ENCODE data around the gene ZNF22. TPM values are rescaled to one million over a fixed set of nuclear protein-coding genes. Genes with fewer than 3 reads are reported as not detected.
"Not testable (repeated sequence)": the region's sequence is repeated elsewhere in the genome, so short reads cannot be mapped to it uniquely, and the experiment has no call there.

The ZNF22 gene
- total RNA-seq, 1 donor from 2014 or later = 33.7 TPM

DNA sequence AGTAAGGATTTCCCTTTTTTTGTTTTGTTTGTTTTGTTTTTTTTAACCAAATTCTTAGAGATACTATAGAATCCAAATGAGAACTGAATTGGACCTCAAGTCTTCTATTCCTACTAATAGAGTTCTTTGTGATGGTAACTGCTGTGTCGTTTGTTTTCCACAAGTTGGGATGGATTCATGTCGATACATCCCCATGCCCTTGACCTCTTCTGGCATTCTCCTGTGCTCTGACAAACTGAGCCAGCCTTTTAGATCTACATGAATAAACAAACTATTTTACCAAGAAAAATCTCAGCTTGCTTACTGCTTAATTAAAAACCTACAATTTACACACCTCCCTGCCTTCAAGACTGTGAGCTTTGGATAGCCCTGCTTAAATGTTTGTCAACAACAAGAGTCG, 3.9 kb downstream of the ZNF22 start:
- intact Hi-C loops (cut with micrococcal nuclease) = loop anchor here (10.0 kb wide), 4 partner anchors 460 to 1020 kb away; partner anchors contain the start of gene ZFAND4

DNA sequence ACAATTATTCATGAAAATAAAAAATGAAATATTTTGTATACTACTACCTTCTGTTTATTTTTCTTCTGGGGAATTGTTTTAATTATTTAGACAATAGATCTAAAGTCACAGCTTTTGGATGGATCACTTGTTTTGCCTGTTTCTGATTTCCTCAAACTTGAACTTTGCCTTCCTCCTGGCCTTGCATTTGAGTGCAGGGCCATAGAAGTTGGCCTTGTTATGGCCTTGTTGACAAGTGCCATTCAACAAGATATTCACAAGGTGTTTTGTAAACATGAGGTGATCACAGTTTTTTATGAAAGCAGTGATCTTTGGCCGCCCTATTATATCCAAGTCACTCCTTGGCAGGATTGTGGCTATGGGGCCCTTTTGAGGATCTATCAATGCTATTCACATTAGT, 4.6 kb downstream of the ZNF22 start:
- intact Hi-C loops (cut with micrococcal nuclease) = loop anchor here (10.0 kb wide), 4 partner anchors 460 to 1020 kb away; partner anchors contain the start of gene ZFAND4

DNA sequence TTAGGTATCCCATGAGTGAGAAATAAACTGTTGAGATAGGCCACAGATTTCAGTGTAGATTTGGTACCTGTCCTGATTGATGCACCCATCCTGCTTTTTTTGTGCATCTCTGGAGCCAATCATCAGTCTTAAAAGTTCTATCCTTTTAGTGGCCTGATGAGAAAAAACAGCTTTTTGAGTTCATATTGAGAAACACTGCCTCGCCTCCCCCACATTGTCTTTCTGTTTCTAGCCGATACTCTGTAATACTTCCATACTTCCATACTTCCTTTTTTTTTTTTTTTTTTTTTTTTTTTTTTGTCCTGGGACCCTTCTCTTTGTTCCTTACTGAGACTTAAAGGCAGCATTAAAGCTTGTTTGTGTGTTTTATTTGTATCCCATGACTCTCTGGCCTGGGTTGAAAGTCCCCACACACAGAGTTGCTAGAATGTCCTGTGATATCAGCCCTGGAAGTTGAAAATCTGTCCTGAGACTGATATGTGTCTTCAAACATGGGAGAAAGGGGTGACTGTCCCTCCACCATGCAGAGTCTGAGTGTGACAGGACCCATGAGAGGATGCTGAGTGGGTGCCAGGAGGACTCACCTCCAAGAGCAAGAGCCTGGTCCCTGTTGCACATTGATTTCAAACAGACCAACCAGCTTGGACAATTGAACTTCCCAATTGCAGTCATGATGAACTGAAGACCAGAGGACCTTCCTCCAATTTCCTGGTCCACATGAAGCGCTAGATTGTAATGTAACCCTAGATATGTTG, 5.7 kb downstream of the ZNF22 start:
- intact Hi-C loops (cut with micrococcal nuclease) = loop anchor here (10.0 kb wide), 4 partner anchors 458 to 1018 kb away; partner anchors contain the start of gene ZFAND4

DNA sequence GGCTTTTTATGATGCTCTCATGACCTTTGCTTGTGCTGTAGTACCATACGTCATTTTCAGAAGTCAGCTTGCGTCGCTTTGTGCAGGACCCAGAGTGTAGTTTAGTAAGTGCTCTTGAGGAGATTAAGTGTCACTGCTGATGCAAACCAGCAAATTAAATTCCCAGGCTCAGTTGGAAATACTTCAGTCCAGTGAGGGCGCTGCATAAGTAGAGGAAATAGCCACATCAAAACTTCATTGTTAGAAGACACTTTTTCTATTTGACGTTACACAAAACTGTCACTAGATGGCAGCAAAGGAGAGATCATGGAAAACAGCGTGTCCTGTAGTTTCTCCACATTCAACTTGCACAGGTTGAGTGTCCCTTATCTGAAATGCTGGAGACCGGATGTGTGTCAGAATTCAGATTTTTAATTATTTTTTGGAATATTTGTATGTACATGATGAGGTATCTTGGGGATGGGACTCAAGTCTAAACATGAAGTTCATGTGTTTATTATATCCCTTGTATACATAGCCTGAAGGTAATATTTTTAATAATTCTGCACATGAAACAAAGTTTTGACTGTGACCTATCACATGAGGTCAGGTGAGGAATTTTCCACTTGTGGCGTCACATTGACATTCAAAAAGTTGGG, 7.9 kb downstream of the ZNF22 start:
- intact Hi-C loops (cut with micrococcal nuclease) = loop anchor here (2.0 to 10.0 kb wide), 7 partner anchors 76 to 1016 kb away; partner anchors contain the start of gene ZFAND4

DNA sequence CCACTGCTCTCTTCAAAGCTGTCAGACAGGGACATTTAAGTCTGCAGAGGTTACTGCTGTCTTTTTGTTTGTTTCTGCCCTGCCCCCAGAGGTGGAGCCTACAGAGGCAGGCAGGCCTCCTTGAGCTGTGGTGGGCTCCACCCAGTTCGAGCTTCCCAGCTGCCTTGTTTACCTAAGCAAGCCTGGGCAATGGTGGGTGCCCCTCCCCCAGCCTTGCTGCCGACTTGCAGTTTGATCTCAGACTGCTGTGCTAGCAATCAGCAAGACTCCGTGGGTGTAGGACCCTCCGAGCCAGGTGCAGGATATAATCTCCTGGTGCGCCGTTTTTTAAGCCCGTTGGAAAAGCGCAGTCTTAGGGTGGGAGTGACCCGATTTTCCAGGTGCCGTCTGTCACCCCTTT, 13.8 kb downstream of the ZNF22 start:
- intact Hi-C loops (cut with micrococcal nuclease) = not testable (repeated sequence)

DNA sequence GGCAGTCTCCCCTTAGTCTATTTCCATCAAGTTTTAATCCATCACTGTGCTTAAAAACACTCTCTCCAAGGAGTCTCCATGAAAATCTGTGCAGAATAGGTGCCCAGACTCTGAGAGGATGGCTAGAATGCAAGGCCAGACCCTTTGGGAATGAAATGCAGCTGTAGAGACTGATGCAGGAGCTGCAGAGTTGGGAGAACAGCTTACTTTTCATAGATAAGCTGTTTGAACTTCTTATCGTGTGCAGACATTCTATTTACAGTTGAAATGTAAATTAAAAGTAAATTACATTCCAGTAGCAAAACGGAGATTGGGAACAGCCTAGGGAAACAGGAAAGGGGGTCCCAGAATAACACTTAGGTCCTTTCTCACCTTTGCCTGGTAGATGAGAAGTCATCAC, 14.9 kb downstream of the ZNF22 start:
- intact Hi-C loops (cut with micrococcal nuclease) = no loop called here

DNA sequence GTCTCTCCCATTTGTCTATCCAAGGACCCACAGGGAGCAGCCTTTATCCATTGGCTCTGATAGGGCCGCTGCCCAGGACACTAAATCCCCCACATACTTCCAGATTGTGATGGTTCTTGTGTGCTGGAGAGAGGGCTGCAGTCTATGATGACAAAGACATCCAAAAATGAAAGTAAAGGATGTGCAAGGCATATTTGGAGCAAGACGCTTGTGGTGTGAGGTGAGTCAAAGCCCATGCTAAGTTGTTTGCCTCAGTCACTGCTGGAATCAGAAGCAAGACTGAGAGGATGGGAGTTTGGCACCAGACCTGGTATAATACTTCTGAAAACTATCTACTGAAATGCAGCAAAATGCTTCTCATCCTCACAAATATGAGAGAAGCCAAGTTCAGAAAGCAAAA, 22.7 kb downstream of the ZNF22 start:
- intact Hi-C loops (cut with micrococcal nuclease) = no loop called here

DNA sequence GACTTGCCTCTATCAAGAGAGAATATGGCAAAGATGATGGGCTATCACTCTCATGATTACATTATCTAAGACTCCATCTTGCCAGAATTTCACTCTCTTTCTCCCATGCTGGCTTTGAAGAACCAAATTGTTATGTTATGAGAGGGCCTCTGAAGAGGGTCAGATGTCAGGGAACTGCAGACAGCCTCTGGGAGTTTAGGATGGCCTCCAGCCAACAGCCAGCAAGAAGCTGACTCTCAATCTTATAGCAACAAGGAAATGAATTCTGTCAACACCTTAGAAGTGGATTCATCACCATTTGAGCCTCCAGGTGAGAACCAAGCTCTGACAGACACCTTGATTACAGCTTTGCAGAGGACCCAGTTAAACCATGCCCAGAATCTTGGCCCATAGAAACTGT, 33.6 kb downstream of the ZNF22 start:
- intact Hi-C loops (cut with micrococcal nuclease) = no loop called here

DNA sequence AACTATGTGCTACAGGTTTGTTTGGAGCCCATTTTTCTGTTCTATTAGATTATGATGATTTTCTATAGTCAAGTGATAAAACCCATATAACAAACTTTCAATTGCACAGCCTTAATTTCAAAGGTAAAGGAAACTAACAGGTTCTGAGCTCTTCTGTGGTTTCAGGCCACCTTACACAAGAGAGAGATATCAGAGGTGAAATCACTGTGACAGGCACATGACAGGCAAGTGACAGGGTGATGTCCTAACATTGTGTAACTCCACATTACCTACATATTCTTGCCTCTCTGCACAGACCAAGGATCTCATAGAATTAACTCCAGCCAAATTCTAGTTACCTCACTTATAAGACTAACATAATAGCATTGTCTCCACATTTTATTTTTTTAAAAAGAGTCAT, 35.0 kb downstream of the ZNF22 start:
- intact Hi-C loops (cut with micrococcal nuclease) = no loop called here

DNA sequence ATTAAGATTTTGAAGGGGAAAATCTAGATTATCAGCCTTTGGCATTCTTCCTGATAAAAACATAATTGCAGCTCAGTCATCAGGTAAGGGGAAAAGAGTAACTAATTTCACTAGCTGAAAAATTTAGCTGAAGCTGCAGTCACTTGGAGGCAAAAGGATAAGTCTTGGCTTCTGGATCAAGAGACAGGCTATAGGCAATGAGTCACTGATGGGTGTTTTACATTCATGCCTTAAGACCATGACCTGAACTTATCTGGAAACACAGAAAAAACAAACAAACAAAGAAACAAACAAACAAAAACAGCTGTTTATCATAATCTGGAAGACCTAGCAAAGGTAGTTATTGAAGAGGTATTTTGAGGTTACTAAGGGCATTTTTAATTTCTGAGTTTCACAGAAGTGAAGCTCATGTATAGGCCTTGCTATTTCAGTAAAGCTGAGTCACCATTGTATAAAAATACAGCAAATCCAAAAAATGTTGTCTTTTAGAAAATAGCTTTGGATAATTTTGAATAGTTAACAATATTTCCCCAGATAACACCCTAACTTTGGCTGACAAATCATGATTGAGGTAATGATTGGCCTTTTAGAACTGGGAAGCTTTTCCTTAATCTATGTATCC, 40.3 kb downstream of the ZNF22 start:
- intact Hi-C loops (cut with micrococcal nuclease) = no loop called here

DNA sequence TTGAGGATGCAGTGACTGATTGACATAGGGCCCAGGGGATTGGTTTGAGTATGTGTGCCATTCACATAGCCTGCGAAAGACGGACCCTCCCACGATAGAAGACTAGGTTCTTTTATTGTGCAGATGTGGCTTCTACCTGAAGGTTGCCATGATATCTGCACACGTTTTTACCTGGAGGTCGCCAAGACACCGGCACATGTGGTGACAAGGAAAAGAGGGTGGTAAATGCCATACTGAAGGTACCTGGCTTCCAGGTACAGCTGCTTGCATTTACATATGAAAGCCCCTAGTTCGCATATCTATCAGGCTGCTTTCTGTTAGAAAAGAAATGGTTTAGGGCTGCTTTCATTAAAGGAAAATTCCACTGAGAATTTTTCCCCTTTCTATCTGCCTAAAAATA, 43.6 kb downstream of the ZNF22 start:
- intact Hi-C loops (cut with micrococcal nuclease) = no loop called here

DNA sequence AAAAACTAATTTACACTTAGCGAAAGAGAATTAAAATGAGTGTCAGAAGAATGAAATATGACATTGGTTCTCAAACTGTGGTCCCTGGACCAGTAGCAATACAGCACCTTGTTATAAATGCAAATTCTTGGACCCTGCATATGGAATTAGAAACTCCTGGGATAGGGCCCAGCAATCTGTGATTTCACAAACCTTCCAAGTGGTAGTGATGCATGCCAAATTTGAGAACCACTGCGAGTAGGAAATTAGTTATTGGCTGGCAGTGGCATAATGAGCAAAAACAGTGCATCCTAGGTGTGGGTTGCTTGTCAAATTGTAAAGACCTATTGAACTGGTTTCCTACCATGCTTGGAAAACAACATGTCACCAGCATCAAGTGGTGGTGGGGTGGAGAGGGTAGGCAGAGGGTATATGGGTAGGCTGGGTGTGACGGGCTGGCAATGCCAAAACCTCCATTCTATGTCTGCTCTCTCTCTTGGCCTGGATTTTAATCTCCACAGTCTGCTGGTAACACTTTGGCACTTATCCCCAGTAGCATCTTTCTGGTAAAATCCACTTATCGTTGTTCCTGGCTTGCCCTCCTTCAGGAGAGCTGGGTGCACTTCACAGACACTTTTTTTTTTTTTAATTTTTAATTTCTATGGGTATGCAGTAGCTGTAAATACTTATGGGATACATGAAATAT, 50.0 kb downstream of the ZNF22 start:
- intact Hi-C loops (cut with micrococcal nuclease) = no loop called here

DNA sequence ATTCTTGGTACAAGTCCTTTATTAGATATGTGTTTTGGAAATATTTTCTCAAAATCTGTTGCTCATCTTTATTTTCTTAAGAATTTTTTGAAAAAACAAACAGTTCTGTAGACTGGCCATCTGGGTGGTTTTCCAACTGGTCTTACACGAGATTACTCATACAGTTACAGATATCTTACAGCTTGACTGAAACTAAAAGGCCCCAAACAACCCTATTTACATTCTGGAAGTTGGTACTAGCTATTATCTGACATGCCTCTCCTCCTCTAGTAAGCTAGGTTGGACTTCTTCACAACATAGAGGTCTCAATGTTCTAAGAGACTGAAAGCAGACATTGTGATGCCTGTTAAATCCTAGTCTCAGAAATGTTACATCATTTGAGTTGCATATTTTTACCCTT, 52.0 kb downstream of the ZNF22 start:
- intact Hi-C loops (cut with micrococcal nuclease) = no loop called here

DNA sequence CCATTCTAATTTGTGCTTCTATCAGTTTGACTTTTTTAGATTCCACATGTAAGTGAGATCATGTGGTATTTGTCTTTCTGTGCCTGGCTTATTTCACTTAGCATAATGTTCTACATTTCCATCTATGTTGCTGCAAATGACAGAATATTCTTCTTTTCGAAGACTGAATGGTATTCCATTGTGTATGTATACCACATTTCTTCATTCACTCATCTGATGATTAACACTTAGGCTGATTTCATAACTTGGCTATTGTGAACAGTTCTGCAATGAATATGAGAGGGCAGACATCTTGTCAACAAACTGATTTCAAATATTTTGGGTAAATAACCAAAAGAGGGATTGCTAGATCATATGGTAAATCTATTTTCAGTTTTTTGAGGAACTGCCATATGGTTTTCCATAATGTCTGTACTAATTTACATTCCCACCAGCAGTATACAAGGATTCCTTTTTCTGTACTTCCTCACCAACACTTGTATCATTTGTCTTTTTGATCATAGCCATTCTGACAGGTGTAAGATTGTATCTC, 52.9 kb downstream of the ZNF22 start:
- intact Hi-C loops (cut with micrococcal nuclease) = no loop called here

Other genes starting within 250 kb of the ZNF22 start
- gene TMEM72, start 89.6 kb upstream of the ZNF22 start, total RNA-seq = not detected in 2 replicates
- gene RASSF4, start 41.1 kb upstream of the ZNF22 start, total RNA-seq = 3.3 and 3.6 TPM in 2 replicates
- 3.4 and 4.4 TPM in 2 replicates for gene DEPP1, start 22.1 kb upstream of the ZNF22 start, total RNA-seq

All from T-helper 1 cell treated with Interleukin-12 subunit alpha and Interleukin-12 subunit beta and Interleukin-4 antibody, amounts not matched to agents 30 ng/mL and 1 ng/mL, for 36 hours (primary cell).